GM13976 (cell line): ENCODE data around the gene ABCB6.
"Not testable (repeated sequence)": the region's sequence is repeated elsewhere in the genome, so short reads cannot be mapped to it uniquely, and the experiment has no call there.

Experiments
- DNase-seq: peaks from one replicate; pipeline ENCODE4 v3.0.0; 2012; ENCODE audit warnings: low spot score
- CTCF ChIP-seq: IDR thresholded peaks from 2 replicates; pipeline ENCODE4 v1.5.1; 2012; ENCODE audit warnings: borderline replicate concordance, mild to moderate bottlenecking; ENCODE audit not compliant: insufficient read depth; ENCODE audit errors: extremely low read depth, missing control alignments, control extremely low read depth
- in situ Hi-C: fragments of 300-500 bp; cut with MboI; formaldehyde crosslinking; loops from one replicate; pipeline ENCODE4 v1.12.0; 2022; ENCODE audit warnings: low sequenced_read_pairs, mixed read lengths, inconsistent platforms; ENCODE audit not compliant: unreplicated experiment

Gene ABCB6

GRCh38 chr2:219218732-219219701, at the start of gene ABCB6:
TSS of gene ABCB6 (minus strand) at chr2:219218958. CDS start at chr2:219218673, 285 bp downstream.
- DNase-seq: peak; percentile 96
- TF ChIP-seq CTCF: no peak
- in situ Hi-C loops: no loop called here

- in situ Hi-C loops: no loop called here
- DNase-seq: no peak
- TF ChIP-seq CTCF: no peak
Observed at GRCh38 chr2:219268294-219268693, 49.5 kb upstream of the ABCB6 start.

GRCh38 chr2:219266886-219267285, 48.1 kb upstream of the ABCB6 start:
- DNase-seq: no peak
- in situ Hi-C loops: no loop called here

GRCh38 chr2:219266232-219266631, 47.5 kb upstream of the ABCB6 start:
- DNase-seq: no peak
- no peak for TF ChIP-seq CTCF
- in situ Hi-C loops: no loop called here

More at GRCh38 chr2:219266886-219267285, 48.1 kb upstream of the ABCB6 start:
- TF ChIP-seq CTCF: no peak

GRCh38 chr2:219261024-219261855, 42.5 kb upstream of the ABCB6 start:
- in situ Hi-C loops: no loop called here
- no peak for TF ChIP-seq CTCF
- no peak for DNase-seq

- DNase-seq, in situ Hi-C loops: not testable (repeated sequence)
Observed at GRCh38 chr2:219258942-219259341, 40.2 kb upstream of the ABCB6 start.

GRCh38 chr2:219254590-219255201, 35.9 kb upstream of the ABCB6 start:
- peak; percentile 56 for DNase-seq
- in situ Hi-C loops: no loop called here
- TF ChIP-seq CTCF: no peak
